BJ (cell line): ENCODE data around the gene UCK2. TPM values are rescaled to one million over a fixed set of nuclear protein-coding genes. Genes with fewer than 3 reads are reported as not detected.

Source experiments
- CTCF ChIA-PET: fragments of 350-600 bp; formaldehyde crosslinking; extraction: SDS; loops from one replicate; lab custom pipeline; 2021; ENCODE audit warnings: antibody characterized with exemption, inconsistent platforms; lab: Yijun Ruan, JAX
- POLR2A ChIA-PET: fragments of 300-600 bp; sonication (Branson Sonifier 250); formaldehyde crosslinking; extraction: SDS; loops from one replicate; lab custom pipeline; 2021; ENCODE audit warnings: antibody characterized with exemption; lab: Charles Lee
- DNase-seq: peaks from one replicate; pipeline ENCODE4 v3.0.0-alpha.2; 2011; ENCODE audit warnings: low read depth
- H3K27me3 ChIP-seq: 2 replicates; pipeline ENCODE4 v1.6.0; 2011; ENCODE audit warnings: low read length; ENCODE audit not compliant: control insufficient read depth, insufficient read depth
- H3K36me3 ChIP-seq: 2 replicates; pipeline ENCODE4 v1.5.1; 2011; ENCODE audit warnings: low read length; ENCODE audit not compliant: control insufficient read depth, insufficient read depth
- H3K4me3 ChIP-seq: 2 replicates; pipeline ENCODE4 v1.5.1; 2011; ENCODE audit warnings: low read depth, mild to moderate bottlenecking, control low read depth, low read length
- polyA plus RNA-seq: library from polyadenylated mRNA; depleted of rRNA; stranded (reverse); fragments of >200 nt; gene quantifications from 2 replicates; pipeline ENCODE4 v1.2.3, GENCODE V29; 2011
- TF ChIP-seq, protein P1 (sequence below): IDR thresholded peaks from 2 replicates; pipeline ENCODE4 v1.5.1; 2011; ENCODE audit warnings: low read depth, mild to moderate bottlenecking, control low read depth, inconsistent platforms, low read length, moderate library complexity; ENCODE audit not compliant: insufficient read depth

The UCK2 gene
- polyA plus RNA-seq, 1 experiment = 57.7 TPM

DNA sequence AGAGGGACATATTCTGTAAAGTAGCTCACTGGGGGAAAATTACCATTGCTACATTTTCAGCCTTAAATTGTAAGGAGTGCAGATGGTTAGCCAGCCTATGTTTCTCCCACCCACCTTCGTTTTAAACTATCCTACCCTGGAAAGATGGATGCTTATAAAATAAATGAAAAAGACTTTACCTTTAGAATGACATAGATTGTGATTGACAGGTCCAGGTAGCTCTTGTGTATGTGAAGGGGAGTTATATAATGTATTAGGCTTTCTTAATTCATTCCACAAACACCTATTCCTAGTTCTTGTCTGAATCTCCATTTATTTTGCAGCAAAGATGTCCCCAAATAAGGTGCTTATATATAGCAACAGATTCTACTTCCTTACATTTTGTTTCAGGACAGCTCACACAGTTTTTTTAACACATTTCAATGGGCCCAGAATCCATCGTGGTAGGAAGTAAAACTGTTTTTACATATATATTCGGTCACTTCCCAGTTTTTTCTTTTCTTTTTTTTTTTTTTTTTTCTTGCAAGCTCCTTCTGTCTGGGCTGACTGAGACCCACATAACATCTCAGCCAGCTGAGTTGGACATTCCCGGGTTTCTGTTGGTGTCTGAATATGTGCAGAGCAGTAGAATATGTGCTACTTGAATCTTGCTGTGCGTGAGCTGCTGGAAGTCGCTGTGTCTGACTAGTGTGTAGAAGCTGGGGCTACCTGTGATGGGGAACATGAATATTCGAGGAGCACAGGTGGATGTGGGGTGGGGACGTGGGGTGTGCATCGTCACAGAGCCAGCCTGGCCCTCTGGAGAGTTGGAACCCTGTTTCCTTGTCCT, 27.8 kb downstream of the UCK2 start:
- no peak for DNase-seq
- TF ChIP-seq, protein P1, sequence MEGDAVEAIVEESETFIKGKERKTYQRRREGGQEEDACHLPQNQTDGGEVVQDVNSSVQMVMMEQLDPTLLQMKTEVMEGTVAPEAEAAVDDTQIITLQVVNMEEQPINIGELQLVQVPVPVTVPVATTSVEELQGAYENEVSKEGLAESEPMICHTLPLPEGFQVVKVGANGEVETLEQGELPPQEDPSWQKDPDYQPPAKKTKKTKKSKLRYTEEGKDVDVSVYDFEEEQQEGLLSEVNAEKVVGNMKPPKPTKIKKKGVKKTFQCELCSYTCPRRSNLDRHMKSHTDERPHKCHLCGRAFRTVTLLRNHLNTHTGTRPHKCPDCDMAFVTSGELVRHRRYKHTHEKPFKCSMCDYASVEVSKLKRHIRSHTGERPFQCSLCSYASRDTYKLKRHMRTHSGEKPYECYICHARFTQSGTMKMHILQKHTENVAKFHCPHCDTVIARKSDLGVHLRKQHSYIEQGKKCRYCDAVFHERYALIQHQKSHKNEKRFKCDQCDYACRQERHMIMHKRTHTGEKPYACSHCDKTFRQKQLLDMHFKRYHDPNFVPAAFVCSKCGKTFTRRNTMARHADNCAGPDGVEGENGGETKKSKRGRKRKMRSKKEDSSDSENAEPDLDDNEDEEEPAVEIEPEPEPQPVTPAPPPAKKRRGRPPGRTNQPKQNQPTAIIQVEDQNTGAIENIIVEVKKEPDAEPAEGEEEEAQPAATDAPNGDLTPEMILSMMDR = no peak
- peaks cover 2% of the 10 kb centered on the region; the same call in 1 of the 2 replicates for H3K36me3 ChIP-seq
- CTCF ChIA-PET = interaction anchor here (1.2 to 1.4 kb wide), 2 partner anchors 13 to 58 kb away, joined by 3 read pairs; no protein-coding TSS in a partner anchor
- H3K4me3 ChIP-seq = no peak overlapping the region
- POLR2A ChIA-PET = no interaction called here
- no peaks in the 10 kb centered on the region for H3K27me3 ChIP-seq

DNA sequence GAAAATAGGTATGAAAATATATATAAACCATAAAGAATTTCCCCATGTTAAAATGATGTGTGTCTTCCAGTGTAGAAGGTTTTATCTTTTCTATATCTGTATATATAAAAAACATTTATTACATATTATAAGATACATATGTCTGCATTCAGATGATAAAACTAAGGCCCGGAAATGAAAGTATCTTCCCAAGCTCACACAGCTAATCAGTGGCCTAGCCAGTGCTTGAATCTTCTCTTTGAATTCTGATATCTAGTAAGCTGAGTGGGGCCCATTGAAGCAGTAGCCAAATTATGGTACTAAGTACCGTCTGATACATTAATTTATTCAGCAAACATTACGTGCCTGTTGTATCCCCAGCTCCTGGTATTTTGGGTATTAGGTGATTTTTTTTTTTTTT, 28.6 kb downstream of the UCK2 start:
- peaks cover 2% of the 10 kb centered on the region; the same call in 1 of the 2 replicates for H3K36me3 ChIP-seq
- ChIA-PET CTCF (interaction anchor here (0.7 to 1.4 kb wide), 2 partner anchors 9 to 12 kb away, joined by 3 read pairs; no protein-coding TSS in a partner anchor), POLR2A (interaction anchor here (0.7 kb wide), 1 partner anchor 35 kb away, joined by 10 read pairs; no protein-coding TSS in a partner anchor)
- TF ChIP-seq, protein P1 = no peak
- H3K27me3 ChIP-seq = no peaks in the 10 kb centered on the region
- H3K4me3 ChIP-seq = no peak overlapping the region
- no peak for DNase-seq

DNA sequence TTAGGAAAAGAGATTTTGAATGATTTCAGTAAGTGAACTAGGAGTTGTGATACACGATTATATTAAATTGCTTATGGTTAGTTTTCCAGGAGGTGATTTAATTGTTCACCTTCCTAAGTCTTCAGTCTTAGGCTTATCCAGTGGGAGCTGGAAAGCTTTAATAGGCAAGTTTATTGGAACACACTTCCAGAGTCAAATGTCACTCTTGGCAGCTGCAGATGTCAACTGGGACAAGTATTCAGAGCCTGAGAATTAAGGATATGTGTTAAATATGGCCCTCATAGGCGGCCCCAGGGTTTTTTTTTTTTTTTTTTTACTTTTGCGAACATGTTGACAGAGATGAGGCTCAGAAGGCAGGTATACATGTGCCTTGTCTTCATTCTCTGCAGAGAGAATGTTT, 29.2 kb downstream of the UCK2 start:
- ChIA-PET CTCF (interaction anchor here (0.7 to 1.4 kb wide), 2 partner anchors 8 to 12 kb away, joined by 3 read pairs; no protein-coding TSS in a partner anchor), POLR2A (interaction anchor here (0.7 kb wide), 1 partner anchor 35 kb away, joined by 10 read pairs; no protein-coding TSS in a partner anchor)
- Histone ChIP-seq H3K27me3 (no peaks in the 10 kb centered on the region), H3K36me3 (peaks cover 2% of the 10 kb centered on the region; the same call in 1 of the 2 replicates), H3K4me3 (no peak overlapping the region)
- DNase-seq = no peak
- TF ChIP-seq, protein P1 = no peak

- POLR2A ChIA-PET = no interaction called here
- no peaks in the 10 kb centered on the region for H3K27me3 ChIP-seq
- CTCF ChIA-PET = interaction anchor here (1.4 kb wide), 1 partner anchor 11 kb away, joined by 3 read pairs; no protein-coding TSS in a partner anchor
- no peak overlapping the region for H3K4me3 ChIP-seq
- peaks cover 2% of the 10 kb centered on the region; the same call in 1 of the 2 replicates for H3K36me3 ChIP-seq
- TF ChIP-seq, protein P1 = no peak
- no peak for DNase-seq
Measured at GRCh38 chr1:165857046-165857801, 29.8 kb downstream of the UCK2 start.
